GM18519 (cell line): ENCODE data around the gene XPA.
"Not testable (repeated sequence)": the region's sequence is repeated elsewhere in the genome, so short reads cannot be mapped to it uniquely, and the experiment has no call there.

Source experiments
- ATAC-seq: cut with Tn5 transposase; IDR thresholded peaks from one replicate; pipeline ENCODE4 v1.9.1; 2021; ENCODE audit warnings: mild to moderate bottlenecking, moderate library complexity; ENCODE audit not compliant: unreplicated experiment, low FRiP score

The XPA gene

GRCh38 chr9:97696803-97697601 is at the start of gene XPA:
TSS of gene XPA (minus strand) at chr9:97697340. CDS start at chr9:97697292, 48 bp downstream.
- ATAC-seq: peak; percentile 86

- no peak for ATAC-seq
Observed at GRCh38 chr9:97744710-97745708, 47.9 kb upstream of the XPA start.

- not testable (repeated sequence) for ATAC-seq
Observed at GRCh38 chr9:97744025-97744424, 46.9 kb upstream of the XPA start.

- no peak for ATAC-seq
Observed at GRCh38 chr9:97742545-97742944, 45.4 kb upstream of the XPA start.

GRCh38 chr9:97741947-97742346 is 44.8 kb upstream of the XPA start:
- ATAC-seq: no peak

GRCh38 chr9:97740848-97741821 is 44.0 kb upstream of the XPA start:
- ATAC-seq: no peak

- no peak for ATAC-seq
Observed at GRCh38 chr9:97737429-97737828, 40.3 kb upstream of the XPA start.

GRCh38 chr9:97735070-97735600 is 38.0 kb upstream of the XPA start:
- no peak for ATAC-seq

- no peak for ATAC-seq
Observed at GRCh38 chr9:97726716-97727115, 29.6 kb upstream of the XPA start.

GRCh38 chr9:97723819-97724218 is 26.7 kb upstream of the XPA start:
- no peak for ATAC-seq

GRCh38 chr9:97722331-97722730 is 25.2 kb upstream of the XPA start:
- no peak for ATAC-seq

- no peak for ATAC-seq
Observed at GRCh38 chr9:97721396-97721795, 24.3 kb upstream of the XPA start.

GRCh38 chr9:97717866-97718265 is 20.7 kb upstream of the XPA start:
- ATAC-seq: no peak

GRCh38 chr9:97714435-97714834 is 17.3 kb upstream of the XPA start:
- ATAC-seq: no peak

GRCh38 chr9:97711223-97711626 is 14.1 kb upstream of the XPA start:
- ATAC-seq: no peak

GRCh38 chr9:97710356-97711222 is 13.4 kb upstream of the XPA start:
- ATAC-seq: no peak

GRCh38 chr9:97706246-97706645 is 9.1 kb upstream of the XPA start:
- ATAC-seq: no peak

GRCh38 chr9:97705354-97705950 is 8.3 kb upstream of the XPA start:
- no peak for ATAC-seq

- no peak for ATAC-seq
Observed at GRCh38 chr9:97704851-97705250, 7.7 kb upstream of the XPA start.
